Spleen (tissue), 7 donors: Measurements from ENCODE around the gene RPL15.

Experiments
- POLR2A ChIP-seq, 3 donors: fragments of 450-650 bp; IDR thresholded peaks; one replicate each; pipeline ENCODE4 v1.5.1; 2017; ENCODE audit warnings: antibody characterized with exemption in 3 of 3, mild to moderate bottlenecking in 1 of 3
- TF ChIP-seq, protein P1 (sequence below), 11 experiments: fragments of 200-600 bp in 7 of 11; fragments of 450-650 bp in 4 of 11; sonication (generic) in 4 of 11; IDR thresholded peaks in 8 of 11; conservative IDR thresholded peaks in 3 of 11; 1 replicate in 7 of 11; 2 replicates in 4 of 11; pipeline versions ENCODE4 v1.4.0 to v1.8.0; 2016 to 2021; ENCODE audit warnings: antibody characterized with exemption in 11 of 11, inconsistent platforms in 4 of 11, mild to moderate bottlenecking in 1 of 11
- donor health status: DM: no; HTN: no; CAD: no; lungs with moderate emphysema.
- donor health status: DM: no; HTN: no; CAD: no.
- donor health status: DM: no; HTN: no; CAD: no.

DNA sequence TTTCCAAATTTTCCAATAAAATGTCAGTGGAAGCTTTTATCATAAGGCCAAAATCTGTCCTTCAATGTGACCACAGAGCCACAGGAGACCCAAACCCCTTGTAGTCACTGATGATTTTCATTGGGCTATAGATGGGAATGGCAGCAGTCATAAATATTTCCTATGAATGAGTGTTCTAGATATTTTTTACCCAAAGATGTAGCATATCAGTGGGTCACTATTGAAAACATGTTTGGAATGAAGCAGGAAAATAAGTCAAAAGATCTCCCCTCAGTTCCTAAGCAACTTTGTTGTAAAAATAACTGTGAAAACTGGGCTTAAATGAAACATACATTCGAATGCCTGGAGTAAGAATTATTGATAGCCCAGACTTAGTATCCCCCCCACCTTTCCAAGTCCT is 49.1 kb upstream of the RPL15 start:
- TF ChIP-seq, protein P1, sequence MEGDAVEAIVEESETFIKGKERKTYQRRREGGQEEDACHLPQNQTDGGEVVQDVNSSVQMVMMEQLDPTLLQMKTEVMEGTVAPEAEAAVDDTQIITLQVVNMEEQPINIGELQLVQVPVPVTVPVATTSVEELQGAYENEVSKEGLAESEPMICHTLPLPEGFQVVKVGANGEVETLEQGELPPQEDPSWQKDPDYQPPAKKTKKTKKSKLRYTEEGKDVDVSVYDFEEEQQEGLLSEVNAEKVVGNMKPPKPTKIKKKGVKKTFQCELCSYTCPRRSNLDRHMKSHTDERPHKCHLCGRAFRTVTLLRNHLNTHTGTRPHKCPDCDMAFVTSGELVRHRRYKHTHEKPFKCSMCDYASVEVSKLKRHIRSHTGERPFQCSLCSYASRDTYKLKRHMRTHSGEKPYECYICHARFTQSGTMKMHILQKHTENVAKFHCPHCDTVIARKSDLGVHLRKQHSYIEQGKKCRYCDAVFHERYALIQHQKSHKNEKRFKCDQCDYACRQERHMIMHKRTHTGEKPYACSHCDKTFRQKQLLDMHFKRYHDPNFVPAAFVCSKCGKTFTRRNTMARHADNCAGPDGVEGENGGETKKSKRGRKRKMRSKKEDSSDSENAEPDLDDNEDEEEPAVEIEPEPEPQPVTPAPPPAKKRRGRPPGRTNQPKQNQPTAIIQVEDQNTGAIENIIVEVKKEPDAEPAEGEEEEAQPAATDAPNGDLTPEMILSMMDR (IDR thresholded peaks at IDR 0.05 in 8 of 11, conservative IDR thresholded peaks at IDR 0.05 in 3 of 11), result no peak
- TF ChIP-seq POLR2A (IDR thresholded peaks at IDR 0.05), result no peak
